Osteocyte (in vitro differentiated cells): ENCODE measurements around the gene ANO6. TPM values are rescaled to one million over a fixed set of nuclear protein-coding genes. Genes with fewer than 3 reads are reported as not detected.

Experiments
- DNase-seq: peaks from one replicate; pipeline ENCODE4 v3.0.0; 2021; ENCODE audit warnings: mixed read lengths; ENCODE audit not compliant: unreplicated experiment; ENCODE audit errors: extremely low spot score
- H3K27ac Mint-ChIP-seq: one replicate; pipeline ENCODE4 v1.8.0; 2021; ENCODE audit warnings: mild to moderate bottlenecking, mixed read lengths; ENCODE audit not compliant: unreplicated experiment
- H3K27me3 Mint-ChIP-seq: one replicate; pipeline ENCODE4 v1.8.0; 2021; ENCODE audit warnings: mixed read lengths; ENCODE audit not compliant: unreplicated experiment
- H3K36me3 Mint-ChIP-seq: one replicate; pipeline ENCODE4 v1.8.0; 2021; ENCODE audit warnings: mixed read lengths; ENCODE audit not compliant: unreplicated experiment
- H3K4me1 Mint-ChIP-seq: one replicate; pipeline ENCODE4 v1.8.0; 2021; ENCODE audit warnings: mixed read lengths; ENCODE audit not compliant: unreplicated experiment
- H3K4me3 Mint-ChIP-seq: one replicate; pipeline ENCODE4 v1.8.0; 2021; ENCODE audit warnings: mild to moderate bottlenecking, moderate library complexity, mixed read lengths; ENCODE audit not compliant: unreplicated experiment
- H3K9me3 Mint-ChIP-seq: one replicate; pipeline ENCODE4 v1.8.0; 2021; ENCODE audit warnings: mixed read lengths; ENCODE audit not compliant: unreplicated experiment
- total RNA-seq: library from RNA; stranded (reverse); gene quantifications from 2 replicates; pipeline ENCODE4 v1.2.1, GENCODE V29; 2021
- TF ChIP-seq, protein P1 (sequence below): fragments of 200-600 bp; sonication (generic); IDR thresholded peaks from 2 replicates; pipeline ENCODE4 v1.5.0; 2021; ENCODE audit warnings: antibody characterized with exemption, mild to moderate bottlenecking, moderate library complexity

ANO6 gene
- total RNA-seq, 1 donor from 2014 or later, result 65.5 TPM

DNA sequence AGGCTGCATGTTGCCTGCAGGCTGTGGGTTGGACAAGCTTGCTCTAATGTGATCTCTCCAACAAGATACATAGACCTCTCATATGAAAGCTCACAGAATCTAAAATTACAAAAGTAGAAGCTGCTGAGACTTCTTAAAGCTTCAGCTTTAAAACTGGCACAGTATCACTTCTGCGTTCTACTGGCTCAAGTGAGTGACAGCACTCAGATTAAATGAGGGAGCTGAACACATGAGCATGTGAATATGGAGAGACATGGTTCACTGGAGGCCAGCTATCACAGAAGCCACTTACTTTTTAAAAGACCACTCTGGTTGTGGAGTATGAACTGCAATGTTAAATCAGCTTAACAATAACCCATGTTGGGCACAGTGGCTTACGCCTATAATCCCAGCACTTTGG is 29.1 kb upstream of the ANO6 start:
- H3K27ac Mint-ChIP-seq, result no peak overlapping the region
- H3K4me1 Mint-ChIP-seq, result peaks cover 4% of the 10 kb centered on the region

DNA sequence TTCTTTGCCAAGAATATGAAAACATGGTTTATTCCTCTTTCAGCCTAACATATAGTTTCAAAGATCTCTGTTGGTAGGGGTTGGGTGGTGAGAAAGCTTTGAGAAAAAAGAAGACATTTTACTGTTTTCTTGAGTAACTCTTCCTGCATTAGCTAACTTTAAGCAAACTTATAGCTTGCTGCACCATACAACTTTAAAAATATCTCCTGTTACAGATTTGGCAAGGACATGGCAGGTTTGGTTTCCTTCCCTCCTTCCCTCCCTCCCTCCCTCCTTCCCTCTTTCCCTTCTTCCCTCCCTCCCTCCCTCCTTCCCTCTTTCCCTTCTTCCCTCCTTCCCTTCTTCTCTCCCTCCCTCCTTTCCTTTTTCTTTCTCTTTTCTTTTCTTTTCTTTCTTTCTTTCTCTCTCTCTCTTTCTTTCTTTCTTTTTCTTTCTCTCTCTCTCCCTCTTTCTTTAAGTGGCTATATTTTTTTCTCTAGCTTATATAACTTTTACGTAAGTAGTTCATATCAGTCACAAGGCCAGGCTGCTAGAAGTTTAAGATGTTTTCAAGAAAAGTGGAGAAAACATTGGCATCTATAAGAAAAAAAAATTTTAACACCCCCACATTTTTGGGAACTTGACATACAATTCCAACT is 26.0 kb upstream of the ANO6 start:
- no peak for DNase-seq
- H3K9me3 Mint-ChIP-seq, result no peaks in the 10 kb centered on the region
- no peak overlapping the region for H3K4me3 Mint-ChIP-seq
- H3K27ac Mint-ChIP-seq, result no peak overlapping the region
- no peaks in the 10 kb centered on the region for H3K27me3 Mint-ChIP-seq
- no peaks in the 10 kb centered on the region for H3K36me3 Mint-ChIP-seq
- peaks cover 13% of the 10 kb centered on the region for H3K4me1 Mint-ChIP-seq
- TF ChIP-seq, protein P1, sequence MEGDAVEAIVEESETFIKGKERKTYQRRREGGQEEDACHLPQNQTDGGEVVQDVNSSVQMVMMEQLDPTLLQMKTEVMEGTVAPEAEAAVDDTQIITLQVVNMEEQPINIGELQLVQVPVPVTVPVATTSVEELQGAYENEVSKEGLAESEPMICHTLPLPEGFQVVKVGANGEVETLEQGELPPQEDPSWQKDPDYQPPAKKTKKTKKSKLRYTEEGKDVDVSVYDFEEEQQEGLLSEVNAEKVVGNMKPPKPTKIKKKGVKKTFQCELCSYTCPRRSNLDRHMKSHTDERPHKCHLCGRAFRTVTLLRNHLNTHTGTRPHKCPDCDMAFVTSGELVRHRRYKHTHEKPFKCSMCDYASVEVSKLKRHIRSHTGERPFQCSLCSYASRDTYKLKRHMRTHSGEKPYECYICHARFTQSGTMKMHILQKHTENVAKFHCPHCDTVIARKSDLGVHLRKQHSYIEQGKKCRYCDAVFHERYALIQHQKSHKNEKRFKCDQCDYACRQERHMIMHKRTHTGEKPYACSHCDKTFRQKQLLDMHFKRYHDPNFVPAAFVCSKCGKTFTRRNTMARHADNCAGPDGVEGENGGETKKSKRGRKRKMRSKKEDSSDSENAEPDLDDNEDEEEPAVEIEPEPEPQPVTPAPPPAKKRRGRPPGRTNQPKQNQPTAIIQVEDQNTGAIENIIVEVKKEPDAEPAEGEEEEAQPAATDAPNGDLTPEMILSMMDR, result no peak

More for the DNA sequence above, 29.1 kb upstream of the ANO6 start:
- no peaks in the 10 kb centered on the region for H3K27me3 Mint-ChIP-seq
- no peak for DNase-seq
- TF ChIP-seq, protein P1, result no peak
- H3K36me3 Mint-ChIP-seq, result peaks cover 4% of the 10 kb centered on the region
- no peaks in the 10 kb centered on the region for H3K9me3 Mint-ChIP-seq
- no peak overlapping the region for H3K4me3 Mint-ChIP-seq

DNA sequence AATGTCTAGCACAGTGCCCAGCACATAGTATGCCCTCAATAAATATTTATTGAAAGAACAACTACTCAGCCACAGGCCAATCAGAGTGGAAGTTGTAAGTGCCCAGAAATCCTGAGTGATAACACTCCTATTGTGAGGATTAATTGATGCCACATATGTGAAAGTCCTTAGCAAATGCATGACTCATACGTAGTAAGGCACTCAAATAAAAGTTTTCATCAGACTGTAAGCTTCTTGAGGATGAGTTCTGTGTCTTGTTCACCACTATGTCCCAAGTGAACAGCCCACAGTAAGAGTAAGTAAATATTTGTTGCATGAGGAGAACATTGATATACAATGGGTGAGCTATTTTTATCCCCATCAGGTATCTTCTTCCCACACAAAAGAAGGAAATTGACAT is 24.7 kb upstream of the ANO6 start:
- Mint-ChIP-seq H3K9me3 (no peaks in the 10 kb centered on the region), H3K36me3 (no peaks in the 10 kb centered on the region), H3K27ac (no peak overlapping the region), H3K4me1 (peaks cover 15% of the 10 kb centered on the region), H3K27me3 (no peaks in the 10 kb centered on the region), H3K4me3 (no peak overlapping the region)
- TF ChIP-seq, protein P1, result no peak
- DNase-seq, result no peak

DNA sequence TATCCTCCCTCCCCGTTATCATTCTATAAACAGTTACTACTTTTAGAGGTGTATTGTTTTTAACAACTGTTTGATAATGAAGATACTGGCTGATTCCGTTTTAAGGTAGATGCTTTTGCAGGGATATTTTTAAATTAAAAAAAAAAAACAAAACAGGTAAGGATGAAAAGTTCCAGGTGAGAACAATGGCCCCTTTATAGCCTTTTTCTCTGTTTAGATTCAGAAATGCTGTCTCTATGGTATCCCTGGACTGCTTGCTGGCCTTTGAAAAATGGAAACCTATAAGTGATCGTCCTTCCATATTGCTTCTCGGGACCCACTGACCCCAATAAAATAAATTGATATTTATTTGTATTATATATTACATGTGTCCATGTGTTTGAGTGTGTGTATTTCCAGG is 23.2 kb upstream of the ANO6 start:
- H3K36me3 Mint-ChIP-seq, result no peaks in the 10 kb centered on the region
- H3K4me3 Mint-ChIP-seq, result no peak overlapping the region
- peaks cover 15% of the 10 kb centered on the region for H3K4me1 Mint-ChIP-seq
- no peak overlapping the region for H3K27ac Mint-ChIP-seq
- DNase-seq, result no peak
- no peaks in the 10 kb centered on the region for H3K9me3 Mint-ChIP-seq
- H3K27me3 Mint-ChIP-seq, result no peaks in the 10 kb centered on the region
- TF ChIP-seq, protein P1, result no peak

DNA sequence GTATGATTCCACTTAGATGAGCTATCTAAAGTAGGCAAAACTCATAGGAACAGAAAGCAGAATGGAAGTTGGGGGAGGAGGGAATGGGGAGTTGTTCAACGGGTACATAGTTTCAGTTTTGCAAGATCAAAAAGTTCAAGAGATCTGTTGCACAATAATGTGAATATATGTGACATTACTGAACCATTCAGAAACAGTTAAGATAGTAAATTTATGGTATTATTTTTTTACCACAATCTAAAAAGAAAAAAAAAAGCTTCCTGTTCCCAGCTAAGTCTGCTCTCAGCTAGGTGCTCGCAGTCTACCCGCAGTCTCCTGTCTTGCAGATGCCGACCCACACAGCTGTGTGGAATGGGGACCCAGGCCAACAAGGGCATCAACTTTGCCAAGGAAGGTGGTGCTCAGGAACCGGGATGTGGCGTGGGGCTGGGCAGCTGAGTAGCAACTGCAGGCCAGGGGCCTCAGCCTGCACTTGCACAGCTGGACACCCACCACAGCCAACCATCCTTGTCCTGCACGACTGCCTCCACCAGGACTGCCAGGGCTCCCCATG is 15.3 kb upstream of the ANO6 start:
- no peaks in the 10 kb centered on the region for H3K27me3 Mint-ChIP-seq
- DNase-seq, result no peak
- no peak overlapping the region for H3K27ac Mint-ChIP-seq

More for the DNA sequence above, 15.3 kb upstream of the ANO6 start:
- TF ChIP-seq, protein P1, result no peak
- Mint-ChIP-seq H3K4me3 (no peak overlapping the region), H3K36me3 (no peaks in the 10 kb centered on the region), H3K4me1 (peaks cover 6% of the 10 kb centered on the region), H3K9me3 (no peaks in the 10 kb centered on the region)
